HG03469 (cell line): ENCODE results near the gene IGSF3.
"Not testable (repeated sequence)": the region's sequence is repeated elsewhere in the genome, so short reads cannot be mapped to it uniquely, and the experiment has no call there.

ENCODE experiments used
- ATAC-seq: cut with Tn5 transposase; IDR thresholded peaks from one replicate; pipeline ENCODE4 v1.9.1; 2021; ENCODE audit warnings: mild to moderate bottlenecking, moderate library complexity, moderate number of reproducible peaks; ENCODE audit not compliant: unreplicated experiment

IGSF3 gene

DNA sequence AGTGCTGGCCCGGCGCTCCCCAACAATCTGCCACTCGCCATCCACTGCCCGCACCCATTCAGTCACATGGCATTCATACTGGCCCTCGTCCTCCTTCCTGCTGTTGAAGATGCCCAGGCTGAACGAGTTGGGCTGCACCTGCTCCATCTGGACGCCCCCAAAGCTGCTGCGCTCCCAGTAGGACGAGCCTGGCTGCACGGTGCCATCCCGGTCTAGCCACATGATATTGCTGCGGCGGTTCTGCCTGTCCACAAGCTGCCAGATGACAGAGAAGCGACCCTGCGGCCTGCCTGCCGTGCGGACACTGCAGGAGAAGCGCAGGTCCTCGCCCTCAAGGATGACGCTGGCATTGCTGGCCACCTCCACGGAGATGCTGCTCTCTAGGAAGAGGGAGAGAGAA, 63.9 kb downstream of the IGSF3 start:
- ATAC-seq: not testable (repeated sequence)

DNA sequence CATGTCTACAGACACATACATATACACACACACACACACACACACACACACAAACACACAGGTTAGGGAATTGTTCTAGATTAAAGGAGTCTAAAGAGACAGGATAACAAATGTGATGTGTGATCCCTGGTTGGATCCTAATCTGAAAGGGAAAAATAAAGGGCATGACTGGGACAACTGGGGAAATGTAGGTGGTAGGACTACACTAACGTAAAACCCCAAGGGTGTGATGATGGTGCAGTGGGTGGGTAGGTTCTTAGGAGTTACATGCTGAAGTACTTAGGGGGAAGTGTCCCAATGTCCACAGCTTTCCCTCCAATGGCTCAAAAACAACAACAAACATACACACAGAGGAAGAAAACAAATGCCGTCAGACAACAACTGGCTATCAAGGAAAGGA, 68.2 kb downstream of the IGSF3 start:
- not testable (repeated sequence) for ATAC-seq

DNA sequence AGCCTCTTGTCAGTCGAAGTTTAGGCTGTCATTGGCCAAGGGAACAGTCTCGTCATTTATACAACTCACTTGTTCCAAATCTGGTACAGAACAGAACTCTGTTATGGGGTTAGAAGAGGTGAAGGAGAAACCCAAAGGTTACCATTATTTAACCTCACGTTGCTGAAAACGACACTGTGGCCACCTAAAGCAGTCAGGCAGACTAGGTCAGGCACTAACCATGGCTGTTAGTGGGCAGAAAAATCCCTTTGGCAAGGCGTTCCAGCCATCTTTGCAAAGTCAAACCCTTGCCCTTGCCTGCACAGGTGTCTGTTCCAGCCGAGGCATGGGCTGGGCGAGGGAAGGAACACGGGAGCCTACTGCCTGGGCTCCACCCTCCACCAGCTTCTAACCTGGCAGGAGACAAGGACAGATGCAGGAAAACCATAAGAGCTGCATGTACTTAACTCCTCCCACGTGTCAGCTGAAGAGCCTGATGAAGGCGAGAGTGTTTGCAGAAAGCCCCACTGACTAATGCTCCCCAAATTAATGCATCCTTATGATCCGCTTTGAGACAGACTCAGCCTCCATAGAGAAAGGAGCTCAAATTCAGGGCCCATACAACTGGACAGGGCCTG, 69.0 kb downstream of the IGSF3 start:
- ATAC-seq: not testable (repeated sequence)

DNA sequence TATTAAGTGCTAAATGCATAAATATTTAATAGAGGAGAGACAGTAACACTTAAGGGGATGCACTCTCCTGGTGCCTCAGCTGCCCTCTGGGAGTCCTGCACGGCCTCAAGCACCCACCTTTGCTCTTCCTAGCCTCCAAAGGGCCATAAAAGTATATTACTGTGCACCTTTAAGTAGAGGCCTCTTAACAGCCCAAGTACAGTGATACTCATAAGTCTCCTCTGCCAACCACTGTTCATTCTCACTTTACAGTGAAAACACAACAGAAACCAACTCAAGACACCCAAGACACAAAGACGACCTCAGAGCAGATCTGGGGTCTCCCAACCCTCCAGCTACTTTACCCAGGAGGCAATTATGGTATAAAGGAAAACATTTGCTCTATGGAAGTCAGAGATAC, 70.1 kb downstream of the IGSF3 start:
- ATAC-seq: peak; percentile 62

DNA sequence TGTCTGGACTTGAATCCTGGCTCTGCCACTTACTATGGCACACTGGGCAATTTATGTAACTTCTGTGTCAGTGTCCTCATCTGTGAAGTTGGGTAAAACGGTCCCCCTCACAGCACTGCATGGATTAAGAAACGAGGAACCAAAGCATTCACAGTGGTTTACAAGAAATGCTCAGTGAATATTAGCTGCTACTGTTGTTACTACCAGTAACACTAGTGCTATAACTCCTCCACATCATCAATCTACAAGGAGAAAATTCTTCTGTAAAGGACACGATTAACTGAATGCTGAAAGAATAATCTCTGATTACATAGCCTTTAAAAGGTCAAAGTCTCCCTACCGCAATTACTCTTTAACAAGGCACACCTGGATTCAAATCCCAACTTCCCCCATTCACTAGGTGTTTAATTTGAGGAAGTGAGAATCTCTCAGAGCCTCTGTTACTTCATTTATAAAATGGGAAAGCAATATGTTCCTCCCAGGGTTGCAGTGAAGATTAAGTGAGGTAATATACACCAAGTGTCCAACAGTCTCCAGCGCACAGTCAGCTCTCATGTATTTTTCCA, 70.7 kb downstream of the IGSF3 start:
- not testable (repeated sequence) for ATAC-seq

DNA sequence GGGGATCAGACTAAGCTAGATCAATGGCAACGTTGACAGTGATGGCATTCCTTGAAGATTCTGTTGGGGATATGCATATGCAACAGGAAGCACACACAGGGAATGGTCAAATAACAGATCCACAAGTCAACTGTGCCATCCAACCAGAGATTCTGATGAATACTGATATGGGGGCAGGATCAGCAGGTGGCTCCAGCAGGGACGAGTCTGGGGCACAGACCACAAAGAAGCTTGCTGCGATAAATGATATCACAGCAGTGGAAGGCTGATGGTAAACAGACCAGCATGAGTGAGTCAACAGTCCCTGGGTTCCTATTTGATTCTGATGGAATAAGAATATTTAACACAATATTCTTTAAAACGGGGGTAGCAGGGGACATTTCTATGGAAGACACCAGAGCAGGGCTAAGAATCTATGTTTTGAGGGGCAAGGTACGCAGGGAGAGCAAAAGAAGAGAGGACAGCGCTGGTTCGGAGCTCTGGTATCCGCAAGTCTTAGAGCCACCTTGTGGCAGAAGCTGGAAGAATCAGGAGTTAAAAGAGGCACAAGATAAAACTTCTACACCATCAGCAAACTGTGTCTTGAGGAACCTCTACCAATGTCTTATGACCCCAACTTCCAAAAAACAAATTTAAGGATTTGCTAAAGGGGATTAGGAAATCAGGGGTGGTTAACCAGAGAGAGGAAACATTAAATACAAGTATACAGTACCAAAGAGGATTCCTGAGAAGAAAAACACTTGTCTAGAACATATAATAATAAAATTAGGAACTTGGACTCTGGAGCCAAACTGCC, 71.4 kb downstream of the IGSF3 start:
- ATAC-seq: not testable (repeated sequence)

DNA sequence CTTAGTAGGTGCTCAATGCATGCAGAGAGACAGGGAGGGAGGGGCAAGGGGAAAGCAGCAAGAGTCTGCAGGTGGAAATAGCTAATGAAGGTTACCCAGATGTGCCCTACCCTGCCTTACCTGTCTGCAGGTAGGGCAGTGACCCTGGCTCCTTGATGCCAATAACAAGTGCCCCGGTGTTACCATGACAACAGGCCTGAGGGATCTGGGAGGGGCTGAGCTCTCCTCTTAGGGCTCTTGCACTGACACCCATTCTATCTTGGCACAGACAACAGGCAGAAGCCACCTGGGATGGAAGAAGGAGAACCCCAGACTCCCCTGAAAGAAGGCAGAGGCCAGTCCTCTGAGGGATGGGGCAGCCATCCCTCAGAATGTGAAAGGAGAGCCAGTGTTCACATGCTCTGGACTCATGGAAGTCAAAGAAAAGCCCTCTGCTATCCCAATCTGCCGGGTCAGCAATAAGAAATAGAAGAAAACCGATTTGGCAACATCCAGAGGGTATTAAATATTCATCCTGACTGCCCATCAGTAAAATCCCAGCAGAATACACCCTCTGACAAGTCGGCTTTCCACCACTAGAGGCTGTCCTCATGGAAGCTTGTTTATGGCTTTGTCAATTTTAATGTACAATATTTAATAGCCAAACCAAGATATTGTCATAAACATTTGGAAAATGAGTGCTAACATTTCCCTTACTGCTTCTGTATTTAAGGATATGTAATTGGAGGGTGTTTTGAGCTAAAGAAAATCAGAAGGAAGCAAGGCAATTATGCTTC, 72.3 kb downstream of the IGSF3 start:
- not testable (repeated sequence) for ATAC-seq

GRCh38 chr1:116593977-116594376, 73.6 kb downstream of the IGSF3 start:
- ATAC-seq: not testable (repeated sequence)

- not testable (repeated sequence) for ATAC-seq
These were observed 74.1 kb downstream of the IGSF3 start for GRCh38 chr1:116593401-116593800.

DNA sequence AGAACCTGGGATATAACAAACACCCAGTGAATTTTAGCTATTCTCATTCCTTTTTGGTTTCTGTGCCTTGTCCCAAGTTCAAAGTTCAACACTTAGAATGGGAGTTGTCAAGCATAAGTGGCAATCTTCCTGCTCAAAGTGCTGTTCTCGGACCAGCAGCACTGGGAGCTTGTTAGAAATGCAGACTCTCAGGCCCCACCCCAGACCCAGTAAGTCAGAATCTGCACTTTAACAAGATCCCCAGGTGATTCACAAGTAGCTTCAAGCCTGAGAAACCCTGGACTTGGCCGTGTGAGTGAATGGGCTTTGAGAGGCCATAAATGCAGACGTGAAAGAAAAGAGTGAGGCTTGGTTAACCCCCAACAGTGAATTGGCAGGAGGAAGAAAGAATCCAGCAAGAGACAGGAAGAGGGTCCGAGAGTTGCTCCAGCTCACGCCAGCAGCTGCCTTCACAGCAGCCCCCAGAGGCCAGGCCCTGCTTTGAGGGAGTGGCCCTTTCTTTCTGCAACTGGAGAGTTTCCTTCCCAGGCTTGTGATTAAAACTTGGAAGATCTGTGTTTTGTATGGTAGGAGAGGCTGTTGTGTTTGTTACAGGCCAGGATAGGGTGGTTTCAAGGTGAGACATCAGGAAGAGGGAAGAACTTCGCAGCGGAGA, 75.5 kb downstream of the IGSF3 start:
- ATAC-seq: not testable (repeated sequence)

GRCh38 chr1:116591006-116591950, 76.3 kb downstream of the IGSF3 start:
- ATAC-seq: not testable (repeated sequence)

GRCh38 chr1:116590359-116591005, 77.1 kb downstream of the IGSF3 start:
- ATAC-seq: not testable (repeated sequence)

GRCh38 chr1:116589101-116589735, 78.3 kb downstream of the IGSF3 start:
- not testable (repeated sequence) for ATAC-seq

DNA sequence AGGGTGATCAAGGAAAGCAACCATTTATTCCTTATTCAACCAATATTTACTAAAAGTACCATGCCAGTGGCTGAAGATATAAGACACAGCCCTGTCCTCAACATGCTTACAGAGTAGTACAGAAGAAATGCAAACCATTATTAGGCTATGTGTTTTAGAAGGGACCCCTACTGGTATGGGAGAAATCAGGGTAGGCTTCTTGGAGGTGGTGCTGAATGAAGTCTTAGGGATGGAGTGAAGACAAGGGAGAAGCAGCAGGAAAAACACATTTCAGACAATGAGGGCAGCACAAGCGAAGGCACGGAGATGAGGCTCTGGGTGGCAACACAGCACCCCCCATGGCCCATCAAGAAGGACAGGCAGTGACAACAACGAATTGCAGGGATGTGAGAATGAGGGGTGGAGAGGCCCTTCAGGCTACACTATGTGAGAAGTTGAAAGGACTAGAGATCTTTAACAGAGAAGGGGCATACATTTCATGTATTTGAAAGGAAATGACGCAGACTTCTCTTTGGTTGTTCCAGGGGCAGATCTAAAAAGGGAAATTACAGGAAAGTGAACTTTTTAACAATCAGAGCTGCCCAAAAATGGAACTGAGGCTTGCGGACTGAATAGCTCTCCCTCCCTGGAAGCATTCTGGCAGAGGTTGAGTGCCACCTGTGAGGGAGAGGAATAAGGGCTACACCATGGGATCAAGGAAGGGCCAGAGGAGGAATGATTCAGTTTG, 79.9 kb downstream of the IGSF3 start:
- ATAC-seq: no peak

DNA sequence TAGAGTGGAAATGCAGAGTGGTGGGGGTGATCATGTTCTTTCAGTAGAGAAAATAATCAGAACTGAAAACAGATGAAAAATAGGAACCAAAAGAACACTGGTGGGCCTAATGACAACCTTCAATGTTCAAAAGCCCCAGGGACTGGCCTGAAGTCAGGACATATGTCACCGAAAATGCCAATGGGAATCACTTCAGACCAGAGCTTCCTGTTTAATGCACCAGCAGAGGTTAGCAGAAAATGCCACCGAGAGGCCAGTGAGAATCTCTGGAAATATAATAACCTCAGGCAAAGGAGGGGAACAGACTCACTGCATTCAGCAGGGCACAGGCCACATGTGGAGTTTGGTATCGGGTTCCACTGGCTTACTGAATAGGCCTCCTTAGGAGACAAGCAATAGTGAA, 80.8 kb downstream of the IGSF3 start:
- ATAC-seq: no peak

DNA sequence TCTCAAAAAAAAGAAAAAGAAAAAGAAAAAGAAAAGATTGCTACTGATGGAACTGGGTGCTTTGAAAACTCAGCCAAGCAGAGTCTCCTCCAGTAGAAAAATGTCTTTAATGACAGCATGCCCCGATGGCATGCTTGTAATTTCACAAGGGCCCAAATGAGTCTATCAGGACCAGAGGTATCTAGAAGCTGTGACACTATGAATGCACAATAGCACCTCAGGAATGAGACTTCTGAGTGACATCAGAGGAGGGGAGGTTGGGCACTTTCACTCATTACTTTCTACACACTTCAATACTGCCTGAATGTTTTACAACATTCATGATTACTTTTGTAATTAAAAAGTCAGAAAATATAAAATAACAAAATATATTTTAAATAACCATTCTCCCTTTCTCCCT, 81.6 kb downstream of the IGSF3 start:
- ATAC-seq: no peak

- no peak for ATAC-seq
These were observed 86.1 kb downstream of the IGSF3 start for GRCh38 chr1:116581323-116581885.
